BJ (cell line): ENCODE data around the gene HMCN2. TPM values are rescaled to one million over a fixed set of nuclear protein-coding genes. Genes with fewer than 3 reads are reported as not detected.

Experiments
- CTCF ChIA-PET: fragments of 350-600 bp; formaldehyde crosslinking; extraction: SDS; loops from one replicate; lab custom pipeline; 2021; ENCODE audit warnings: antibody characterized with exemption, inconsistent platforms; lab: Yijun Ruan, JAX
- POLR2A ChIA-PET: fragments of 300-600 bp; sonication (Branson Sonifier 250); formaldehyde crosslinking; extraction: SDS; loops from one replicate; lab custom pipeline; 2021; ENCODE audit warnings: antibody characterized with exemption; lab: Charles Lee
- DNase-seq: peaks from one replicate; pipeline ENCODE4 v3.0.0-alpha.2; 2011; ENCODE audit warnings: low read depth
- H3K27me3 ChIP-seq: 2 replicates; pipeline ENCODE4 v1.6.0; 2011; ENCODE audit warnings: low read length; ENCODE audit not compliant: control insufficient read depth, insufficient read depth
- H3K36me3 ChIP-seq: 2 replicates; pipeline ENCODE4 v1.5.1; 2011; ENCODE audit warnings: low read length; ENCODE audit not compliant: control insufficient read depth, insufficient read depth
- H3K4me3 ChIP-seq: 2 replicates; pipeline ENCODE4 v1.5.1; 2011; ENCODE audit warnings: low read depth, mild to moderate bottlenecking, control low read depth, low read length
- polyA plus RNA-seq: library from polyadenylated mRNA; depleted of rRNA; stranded (reverse); fragments of >200 nt; gene quantifications from 2 replicates; pipeline ENCODE4 v1.2.3, GENCODE V29; 2011
- TF ChIP-seq, protein P1 (sequence below): IDR thresholded peaks from 2 replicates; pipeline ENCODE4 v1.5.1; 2011; ENCODE audit warnings: low read depth, mild to moderate bottlenecking, control low read depth, inconsistent platforms, low read length, moderate library complexity; ENCODE audit not compliant: insufficient read depth

The HMCN2 gene
- polyA plus RNA-seq, 1 experiment: not detected

DNA sequence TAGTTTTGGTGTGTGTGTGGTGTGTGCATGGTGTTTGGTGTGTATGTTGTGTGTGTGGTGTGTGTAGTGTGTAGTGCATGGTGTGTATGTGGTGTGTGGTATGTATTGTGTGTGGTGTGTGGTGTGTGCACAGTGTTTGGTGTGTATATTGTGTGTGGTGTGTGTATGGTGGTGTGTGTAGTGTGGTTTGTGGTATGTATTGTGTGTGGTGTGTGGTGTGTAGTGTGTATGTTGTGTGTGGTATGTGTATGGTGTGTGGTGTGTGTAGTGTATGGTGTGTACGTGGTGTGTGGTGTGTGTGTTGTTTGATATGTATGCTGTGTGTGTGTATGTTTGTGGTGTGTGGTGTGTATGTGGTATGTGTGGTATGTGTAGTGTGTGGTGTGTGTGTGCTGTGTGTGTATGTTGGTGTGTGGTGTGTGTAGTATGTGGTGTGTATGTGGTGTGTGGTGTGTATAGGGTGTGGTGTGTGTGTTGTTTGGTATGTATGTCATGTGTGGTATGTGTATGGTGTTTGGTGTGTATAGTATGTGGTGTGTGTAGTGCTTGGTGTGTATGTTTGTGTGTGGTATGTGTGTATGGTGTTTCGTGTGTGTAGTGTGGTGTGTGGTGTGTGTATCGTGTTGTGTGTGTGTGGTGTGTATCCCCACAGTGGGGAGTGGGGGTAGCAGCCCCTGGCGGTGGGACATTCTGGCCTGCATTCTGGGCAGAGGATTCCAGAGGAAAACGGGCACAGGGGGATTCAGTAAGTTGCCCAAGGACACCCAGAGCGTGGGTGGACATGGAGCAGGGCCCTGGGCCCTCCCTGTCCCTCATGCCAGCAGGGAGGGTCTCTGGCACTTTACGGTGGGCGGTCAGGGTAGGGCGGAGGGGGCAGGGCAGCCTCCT lies 79.7 kb downstream of the HMCN2 start:
- no peak for DNase-seq
- TF ChIP-seq, protein P1, sequence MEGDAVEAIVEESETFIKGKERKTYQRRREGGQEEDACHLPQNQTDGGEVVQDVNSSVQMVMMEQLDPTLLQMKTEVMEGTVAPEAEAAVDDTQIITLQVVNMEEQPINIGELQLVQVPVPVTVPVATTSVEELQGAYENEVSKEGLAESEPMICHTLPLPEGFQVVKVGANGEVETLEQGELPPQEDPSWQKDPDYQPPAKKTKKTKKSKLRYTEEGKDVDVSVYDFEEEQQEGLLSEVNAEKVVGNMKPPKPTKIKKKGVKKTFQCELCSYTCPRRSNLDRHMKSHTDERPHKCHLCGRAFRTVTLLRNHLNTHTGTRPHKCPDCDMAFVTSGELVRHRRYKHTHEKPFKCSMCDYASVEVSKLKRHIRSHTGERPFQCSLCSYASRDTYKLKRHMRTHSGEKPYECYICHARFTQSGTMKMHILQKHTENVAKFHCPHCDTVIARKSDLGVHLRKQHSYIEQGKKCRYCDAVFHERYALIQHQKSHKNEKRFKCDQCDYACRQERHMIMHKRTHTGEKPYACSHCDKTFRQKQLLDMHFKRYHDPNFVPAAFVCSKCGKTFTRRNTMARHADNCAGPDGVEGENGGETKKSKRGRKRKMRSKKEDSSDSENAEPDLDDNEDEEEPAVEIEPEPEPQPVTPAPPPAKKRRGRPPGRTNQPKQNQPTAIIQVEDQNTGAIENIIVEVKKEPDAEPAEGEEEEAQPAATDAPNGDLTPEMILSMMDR: no peak
- no peaks in the 10 kb centered on the region for H3K27me3 ChIP-seq
- no peaks in the 10 kb centered on the region for H3K36me3 ChIP-seq
- ChIA-PET POLR2A (no interaction called here), CTCF (no interaction called here)
- no peak overlapping the region for H3K4me3 ChIP-seq

- CTCF ChIA-PET: no interaction called here
- Histone ChIP-seq H3K4me3 (no peak overlapping the region), H3K36me3 (no peaks in the 10 kb centered on the region), H3K27me3 (no peaks in the 10 kb centered on the region)
- no peak for DNase-seq
- TF ChIP-seq, protein P1: no peak
- POLR2A ChIA-PET: no interaction called here
These were observed 80.4 kb downstream of the HMCN2 start for GRCh38 chr9:130345897-130346385.

- H3K27me3 ChIP-seq: no peaks in the 10 kb centered on the region
- H3K4me3 ChIP-seq: no peak overlapping the region
- no peak for DNase-seq
- TF ChIP-seq, protein P1: no peak
- CTCF ChIA-PET: no interaction called here
- POLR2A ChIA-PET: no interaction called here
- no peaks in the 10 kb centered on the region for H3K36me3 ChIP-seq
These were observed 80.9 kb downstream of the HMCN2 start for GRCh38 chr9:130346431-130346830.

DNA sequence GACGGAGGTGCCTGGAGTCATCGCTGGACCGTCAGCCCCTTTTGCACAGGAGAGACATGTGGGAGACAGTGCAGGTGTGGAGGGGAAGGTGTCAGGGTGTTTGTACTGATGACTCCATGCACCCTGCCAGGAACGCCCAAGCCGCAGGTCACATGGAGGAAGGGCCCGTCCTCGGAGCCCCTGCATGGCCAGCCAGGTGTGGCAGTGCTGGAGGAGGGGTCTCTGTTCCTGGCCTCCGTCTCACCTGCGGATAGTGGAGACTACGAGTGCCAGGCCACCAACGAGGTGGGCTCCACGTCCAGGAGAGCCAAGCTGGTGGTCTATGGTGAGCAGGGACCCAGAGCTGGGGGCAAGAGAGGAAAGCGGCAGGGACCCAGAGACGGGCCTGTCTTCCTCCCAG lies 81.5 kb downstream of the HMCN2 start:
- ChIA-PET POLR2A (no interaction called here), CTCF (no interaction called here)

GRCh38 chr9:130347931-130348330 lies 82.4 kb downstream of the HMCN2 start:
- ChIA-PET CTCF (no interaction called here), POLR2A (no interaction called here)
- H3K36me3 ChIP-seq: no peaks in the 10 kb centered on the region
- no peak for DNase-seq
- no peak overlapping the region for H3K4me3 ChIP-seq
- H3K27me3 ChIP-seq: no peaks in the 10 kb centered on the region
- TF ChIP-seq, protein P1: no peak

More for the DNA sequence above, 81.5 kb downstream of the HMCN2 start:
- Histone ChIP-seq H3K4me3 (no peak overlapping the region), H3K36me3 (no peaks in the 10 kb centered on the region), H3K27me3 (no peaks in the 10 kb centered on the region)
- no peak for DNase-seq
- TF ChIP-seq, protein P1: no peak
